GM12878 (cell line): ENCODE data around the gene ERP29. TPM values are rescaled to one million over a fixed set of nuclear protein-coding genes. Genes with fewer than 3 reads are reported as not detected.

ENCODE experiments used
- ATAC-seq: fragments of 200-7000 bp; cut with Tn5 transposase; 3 replicates; pipeline ENCODE4 v1.9.1; 2020; ENCODE audit warnings: mild to moderate bottlenecking, moderate library complexity
- BruUV-seq: library from RNA; stranded (reverse); fragments of 400-500 nt; replicated peaks from 2 replicates; lab custom pipeline; 2021; lab: Mats Ljungman, UMichigan
- CTCF ChIA-PET: fragments of 300-600 bp; sonication (Branson Sonifier 250); formaldehyde crosslinking; extraction: SDS; loops from one replicate; lab custom pipeline; 2021; ENCODE audit warnings: inconsistent platforms; lab: Yijun Ruan, JAX
- POLR2A ChIA-PET: fragments of 350-600 bp; formaldehyde crosslinking; extraction: SDS; loops from one replicate; lab custom pipeline; 2021; ENCODE audit warnings: inconsistent platforms; lab: Charles Lee
- RAD21 ChIA-PET: fragments of 300-600 bp; sonication (Branson Sonifier 250); formaldehyde crosslinking; loops from one replicate; lab custom pipeline; 2023; ENCODE audit warnings: antibody characterized with exemption; ENCODE audit not compliant: unreplicated experiment; lab: Charles Lee
- SMC1A ChIA-PET: fragments of 300-600 bp; sonication (Branson Sonifier 250); formaldehyde crosslinking; loops from one replicate; lab custom pipeline; 2023; ENCODE audit not compliant: unreplicated experiment, uncharacterized antibody; lab: Charles Lee
- DNase-seq: peaks from one replicate; pipeline ENCODE4 v3.0.0-alpha.2; 2011; ENCODE audit warnings: low read depth, low spot score
- FAIRE-seq: peaks from 3 replicates; lab custom pipeline; 2011; peaks lifted over from hg19 to GRCh38; lab: Jason Lieb, UNC
- H2AFZ ChIP-seq: 2 replicates; pipeline ENCODE4 v1.6.0; 2011; ENCODE audit warnings: low read depth, low read length, control low read depth; ENCODE audit not compliant: control insufficient read depth
- H3K27ac ChIP-seq: 2 replicates; pipeline ENCODE4 v1.5.1; 2011; ENCODE audit warnings: control low read depth; ENCODE audit not compliant: control insufficient read depth, insufficient read depth
- H3K27me3 ChIP-seq, 2 experiments: replicated peaks in 1 of 2; 2 replicates each; pipeline versions ENCODE4 v1.6.0 to v1.6.1; 2011; ENCODE audit warnings: low read length in 1 of 2; ENCODE audit not compliant: control insufficient read depth in 2 of 2, insufficient read depth in 2 of 2
- H3K36me3 ChIP-seq, 2 experiments: 2 replicates each; pipeline ENCODE4 v1.5.1; 2011; ENCODE audit warnings: low read length in 1 of 2; ENCODE audit not compliant: control insufficient read depth in 2 of 2, insufficient read depth in 2 of 2
- H3K4me1 ChIP-seq: 2 replicates; pipeline ENCODE4 v1.6.1; 2011; ENCODE audit warnings: mild to moderate bottlenecking, low read length, moderate library complexity, mixed read lengths; ENCODE audit not compliant: control insufficient read depth, insufficient read depth
- H3K4me2 ChIP-seq: 2 replicates; pipeline ENCODE4 v1.6.0; 2011; ENCODE audit warnings: control low read depth; ENCODE audit not compliant: control insufficient read depth, insufficient read depth
- H3K4me3 ChIP-seq: fragments of 200-600 bp; sonication (generic); 2 replicates; pipeline ENCODE4 v1.5.1; 2016
- H3K79me2 ChIP-seq: 2 replicates; pipeline ENCODE4 v1.6.0; 2011; ENCODE audit warnings: low read length; ENCODE audit not compliant: control insufficient read depth, insufficient read depth
- H3K9ac ChIP-seq: 2 replicates; pipeline ENCODE4 v1.8.0; 2011; ENCODE audit warnings: low read length, control low read depth, mixed read lengths; ENCODE audit not compliant: control insufficient read depth, insufficient read depth
- H3K9me3 ChIP-seq: replicated peaks from 3 replicates; pipeline ENCODE4 v1.5.1; 2011; ENCODE audit warnings: mild to moderate bottlenecking, low read length; ENCODE audit not compliant: control insufficient read depth, insufficient read depth
- H4K20me1 ChIP-seq: 2 replicates; pipeline ENCODE4 v1.6.0; 2011; ENCODE audit not compliant: control insufficient read depth, insufficient read depth
- BCL11A ChIP-seq: IDR thresholded peaks from 2 replicates; pipeline ENCODE4 v1.6.1; 2011; ENCODE audit warnings: low read depth, low read length
- BHLHE40 ChIP-seq, 2 experiments: fragments of 450-650 bp in 1 of 2; IDR thresholded peaks; 2 replicates each; pipeline ENCODE4 v1.6.1; 2011 to 2017; ENCODE audit warnings: low read depth in 2 of 2, borderline replicate concordance in 1 of 2, improper control_type of control experiment in 1 of 2, low read length in 1 of 2, mild to moderate bottlenecking in 1 of 2
- FOS ChIP-seq: IDR thresholded peaks from 3 replicates; pipeline ENCODE4 v1.6.1; 2011; ENCODE audit warnings: borderline replicate concordance; ENCODE audit not compliant: insufficient read length; ENCODE audit errors: extremely low read depth
- FOXK2 ChIP-seq: fragments of 450-650 bp; IDR thresholded peaks from 2 replicates; pipeline ENCODE4 v1.6.1; 2017; ENCODE audit warnings: mild to moderate bottlenecking, moderate library complexity
- IRF3 ChIP-seq: fragments of 450-650 bp; IDR thresholded peaks from 2 replicates; pipeline ENCODE4 v1.6.1; 2014; ENCODE audit warnings: mild to moderate bottlenecking
- MXI1 ChIP-seq: fragments of 150-350 bp; IDR thresholded peaks from 2 replicates; pipeline ENCODE4 v1.6.1; 2011; ENCODE audit warnings: low read depth, mild to moderate bottlenecking, inconsistent platforms, low read length, improper control_type of control experiment
- SIX5 ChIP-seq: IDR thresholded peaks from 2 replicates; pipeline ENCODE4 v1.6.1; 2011; ENCODE audit warnings: mild to moderate bottlenecking, low read depth, low read length, moderate library complexity; ENCODE audit not compliant: severe bottlenecking
- YY1 ChIP-seq: IDR thresholded peaks from 2 replicates; pipeline ENCODE4 v1.6.1; 2011; ENCODE audit warnings: low read depth, mild to moderate bottlenecking, low read length
- WGBS: methylation state at CpG from one replicate; pipeline ENCODE4 v1.1.6; 2016; ENCODE audit warnings: low lambda C conversion rate; ENCODE audit not compliant: insufficient replicate concordance, insufficient coverage; ENCODE audit errors: missing lambda C conversion rate; 5-methylcytosine and 5-hydroxymethylcytosine counted together
- in situ Hi-C: fragments of 300-500 bp; cut with MboI; formaldehyde crosslinking; loops from 9 replicates; pipeline ENCODE4 v1.14.3; 2018; ENCODE audit warnings: mixed read lengths
- intact Hi-C: fragments of 100-400 bp; cut with micrococcal nuclease; formaldehyde crosslinking; loops from one replicate; pipeline ENCODE4 v1.14.2; 2022; ENCODE audit not compliant: unreplicated experiment
- polyA plus RNA-seq, 11 experiments: library from polyadenylated mRNA; depleted of rRNA in 4 of 11; unstranded in 6 of 11; stranded (reverse) in 5 of 11; fragments of >200 nt; fragmentation: Nextera tagmentation in 4 of 11; fragmentation: Illumina TruSeq in 1 of 11; extraction: Ambion mirVana in 4 of 11; extraction: Trizol in 1 of 11; gene quantifications; 1 replicate in 1 of 11; 2 replicates in 10 of 11; pipeline versions ENCODE4 v1.2.1 to v1.2.3, GENCODE V29; 2011 to 2016; ENCODE audit warnings: inconsistent platforms in 2 of 11, missing spikeins in 2 of 11, low read depth in 1 of 11
- total RNA-seq, 4 experiments: library from RNA; depleted of rRNA in 3 of 4; stranded (reverse); fragments of >200 nt in 3 of 4; fragmentation: Illumina TruSeq in 1 of 4; extraction: Trizol in 1 of 4; gene quantifications; 2 replicates each; pipeline versions ENCODE4 v1.2.1 to v1.2.3, GENCODE V29; 2013 to 2021

ERP29 gene
- total and polyA plus RNA-seq, 10 of the 15 experiments (the other 5 are each of a cell fraction or from before 2014, with no cell fraction given) = 46.7 to 146 (median 107) TPM

- WGBS = 98% methylated on average over 5 of the region's 5 CpGs
- no peaks in the 10 kb centered on the region for H3K36me3 ChIP-seq
- ATAC-seq (no peak), DNase-seq (no peak), FAIRE-seq (no peak)
- ChIA-PET POLR2A (interaction anchor here (0.7 kb wide), 1 partner anchor 456 kb away, joined by 3 read pairs; no protein-coding TSS in a partner anchor), CTCF (interaction anchor here (0.6 to 0.7 kb wide), 2 partner anchors 37 to 1837 kb away, joined by 3 read pairs; no protein-coding TSS in a partner anchor), RAD21 (no interaction called here), SMC1A (interaction anchor here (1.5 kb wide), 1 partner anchor 19 kb away, joined by 6 read pairs; no protein-coding TSS in a partner anchor)
- H4K20me1 ChIP-seq = no peaks in the 10 kb centered on the region
- in situ Hi-C loops (no loop called here), intact Hi-C loops (no loop called here)
- H3K27me3 ChIP-seq = no peaks in the 10 kb centered on the region
- no peak for TF ChIP-seq BCL11A
- TF ChIP-seq FOXK2 = no peak
- no peak for TF ChIP-seq MXI1
- TF ChIP-seq SIX5 = no peak
- no peak for TF ChIP-seq YY1
- no peak for TF ChIP-seq IRF3
- TF ChIP-seq BHLHE40 (IDR thresholded peaks at IDR 0.05; ENCODE audit: borderline replicate concordance in 1 of 2, low read depth in 2 of 2, low read length in 1 of 2) = no peak
- TF ChIP-seq FOS = no peak
- no peak overlapping the region for H3K4me3 ChIP-seq
- H3K79me2 ChIP-seq = no peaks in the 10 kb centered on the region
- BruUV-seq = no TSS peak
- H3K4me2 ChIP-seq = no peak overlapping the region
- no peak overlapping the region for H3K27ac ChIP-seq
- H2AFZ ChIP-seq = no peak overlapping the region
- H3K9me3 ChIP-seq = peaks cover 3% of the 10 kb centered on the region; the same call in 2 of the 3 replicates
- no peak overlapping the region for H3K9ac ChIP-seq
- no peaks in the 10 kb centered on the region for H3K4me1 ChIP-seq
Observed at GRCh38 chr12:111975161-111975931, 37.9 kb upstream of the ERP29 start.
